Karpas-422 (cell line): ENCODE results near the gene BRSK2. TPM values are rescaled to one million over a fixed set of nuclear protein-coding genes. Genes with fewer than 3 reads are reported as not detected.

Experiments used
- DNase-seq: peaks from one replicate; pipeline ENCODE4 v3.0.0-alpha.2; 2015
- H2AFZ ChIP-seq: fragments of 200-600 bp; sonication (generic); 2 replicates; pipeline ENCODE4 v1.6.1; 2014; ENCODE audit warnings: antibody characterized with exemption, low read length, mixed read lengths
- H3K27ac ChIP-seq: fragments of 200-600 bp; sonication (generic); 2 replicates; pipeline ENCODE4 v1.5.1; 2014; ENCODE audit warnings: mild to moderate bottlenecking, low read length, moderate library complexity
- H3K27me3 ChIP-seq: fragments of 200-600 bp; sonication (generic); 2 replicates; pipeline ENCODE4 v1.6.1; 2014; ENCODE audit warnings: low read length, mixed read lengths
- H3K36me3 ChIP-seq: fragments of 200-600 bp; sonication (generic); 2 replicates; pipeline ENCODE4 v1.6.1; 2014; ENCODE audit warnings: low read length, mixed read lengths; ENCODE audit not compliant: insufficient read depth
- H3K4me1 ChIP-seq: fragments of 200-600 bp; sonication (generic); 2 replicates; pipeline ENCODE4 v1.6.1; 2014; ENCODE audit warnings: mild to moderate bottlenecking, low read length, mixed read lengths
- H3K4me2 ChIP-seq: fragments of 200-600 bp; sonication (generic); 2 replicates; pipeline ENCODE4 v1.6.1; 2014; ENCODE audit warnings: low read length, low read depth, mild to moderate bottlenecking; ENCODE audit not compliant: poor library complexity, severe bottlenecking
- H3K4me3 ChIP-seq: fragments of 200-600 bp; sonication (generic); 2 replicates; pipeline ENCODE4 v1.5.1; 2014; ENCODE audit warnings: mild to moderate bottlenecking, antibody characterized with exemption, low read length, mixed read lengths
- H3K79me2 ChIP-seq: fragments of 200-600 bp; sonication (generic); 2 replicates; pipeline ENCODE4 v1.6.1; 2014; ENCODE audit warnings: mild to moderate bottlenecking, low read length, mixed read lengths
- H3K9ac ChIP-seq: fragments of 200-600 bp; sonication (generic); 2 replicates; pipeline ENCODE4 v1.6.0; 2014; ENCODE audit warnings: low read length
- H3K9me2 ChIP-seq: fragments of 200-600 bp; sonication (generic), shearing (Covaris generic); replicated peaks from 2 replicates; pipeline ENCODE4 v1.6.0; 2014; ENCODE audit warnings: mild to moderate bottlenecking, low read length, moderate library complexity; ENCODE audit not compliant: insufficient read depth
- H3K9me3 ChIP-seq: fragments of 300-700, 200-600 bp; sonication (generic); 2 replicates; pipeline ENCODE4 v1.6.1; 2014; ENCODE audit warnings: low read length, mixed read lengths
- H4K20me1 ChIP-seq: fragments of 200-600 bp; sonication (generic); 2 replicates; pipeline ENCODE4 v1.6.1; 2014; ENCODE audit warnings: mild to moderate bottlenecking, antibody characterized with exemption, low read length, low read depth; ENCODE audit not compliant: insufficient read depth
- total RNA-seq: library from RNA; depleted of rRNA; stranded (reverse); fragments of >200 nt; shearing (Covaris generic); gene quantifications from 2 replicates; pipeline ENCODE4 v1.2.3, GENCODE V29; 2014; ENCODE audit warnings: low replicate concordance

BRSK2 gene
- total RNA-seq, 1 experiment from 2014 or later: not detected

GRCh38 chr11:1497600-1497999 is 107.9 kb downstream of the BRSK2 start:
- peaks cover 47% of the 10 kb centered on the region for H4K20me1 ChIP-seq
- no peaks in the 10 kb centered on the region for H3K9me2 ChIP-seq
- H2AFZ ChIP-seq: no peak overlapping the region
- no peaks in the 10 kb centered on the region for H3K79me2 ChIP-seq
- H3K4me2 ChIP-seq: no peak overlapping the region
- H3K4me3 ChIP-seq: no peak overlapping the region
- H3K9ac ChIP-seq: no peak overlapping the region
- DNase-seq: no peak
- no peaks in the 10 kb centered on the region for H3K27me3 ChIP-seq
- H3K4me1 ChIP-seq: peaks cover 13% of the 10 kb centered on the region
- H3K9me3 ChIP-seq: no peaks in the 10 kb centered on the region
- H3K27ac ChIP-seq: no peak overlapping the region
- H3K36me3 ChIP-seq: no peaks in the 10 kb centered on the region

- Histone ChIP-seq H3K36me3 (no peaks in the 10 kb centered on the region), H4K20me1 (peaks cover 43% of the 10 kb centered on the region), H2AFZ (no peak overlapping the region), H3K27me3 (no peaks in the 10 kb centered on the region), H3K27ac (no peak overlapping the region), H3K9ac (no peak overlapping the region), H3K9me2 (no peaks in the 10 kb centered on the region), H3K79me2 (no peaks in the 10 kb centered on the region), H3K4me3 (no peak overlapping the region), H3K9me3 (no peaks in the 10 kb centered on the region; the same call in 1 of the 2 replicates), H3K4me1 (peaks cover 13% of the 10 kb centered on the region), H3K4me2 (no peak overlapping the region)
- DNase-seq: no peak
These were observed 108.5 kb downstream of the BRSK2 start for GRCh38 chr11:1498262-1498661.

- Histone ChIP-seq H3K9me2 (no peaks in the 10 kb centered on the region), H3K4me1 (peaks cover 2% of the 10 kb centered on the region), H3K27ac (no peak overlapping the region), H3K27me3 (no peaks in the 10 kb centered on the region), H2AFZ (no peak overlapping the region), H3K9ac (no peak overlapping the region), H3K36me3 (no peaks in the 10 kb centered on the region), H4K20me1 (peaks cover 33% of the 10 kb centered on the region), H3K9me3 (peaks cover 2% of the 10 kb centered on the region; the same call in 1 of the 2 replicates), H3K4me2 (no peak overlapping the region), H3K79me2 (0 out of 2 replicates have a peak, but pooled peaks cover 2% of the 10 kb centered on the region), H3K4me3 (no peak overlapping the region)
- no peak for DNase-seq
These were observed 109.6 kb downstream of the BRSK2 start for GRCh38 chr11:1499261-1499890.

DNA sequence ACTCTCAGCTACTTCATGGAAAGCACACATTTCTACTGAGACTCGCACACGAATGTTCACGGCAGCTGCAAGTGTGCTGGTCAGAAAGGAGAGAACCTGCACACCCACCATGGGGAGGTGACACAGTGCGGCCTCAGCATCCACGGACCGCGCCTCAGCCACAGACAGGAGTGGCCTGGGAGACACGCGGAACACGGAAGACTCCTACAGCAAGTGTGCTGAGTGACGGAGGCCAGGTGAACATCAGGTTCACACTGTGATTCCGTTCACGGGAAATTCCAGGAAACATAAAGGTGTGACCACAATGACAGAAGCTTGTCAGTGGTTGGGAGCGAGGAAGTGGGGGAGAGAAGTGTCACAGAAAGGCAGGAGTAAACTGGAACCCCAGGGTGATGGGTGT is 110.2 kb downstream of the BRSK2 start:
- Histone ChIP-seq H3K79me2 (peaks cover 2% of the 10 kb centered on the region; the same call in 1 of the 2 replicates), H3K36me3 (no peaks in the 10 kb centered on the region), H3K4me2 (no peak overlapping the region), H3K9ac (no peak overlapping the region), H3K9me3 (peaks cover 2% of the 10 kb centered on the region; the same call in 1 of the 2 replicates), H3K9me2 (no peaks in the 10 kb centered on the region), H2AFZ (no peak overlapping the region), H3K27me3 (no peaks in the 10 kb centered on the region), H4K20me1 (peaks cover 29% of the 10 kb centered on the region), H3K27ac (no peak overlapping the region), H3K4me1 (no peaks in the 10 kb centered on the region), H3K4me3 (no peak overlapping the region)
- no peak for DNase-seq

- Histone ChIP-seq H3K27ac (no peak overlapping the region), H3K4me1 (no peaks in the 10 kb centered on the region), H3K9me3 (peaks cover 2% of the 10 kb centered on the region; the same call in 1 of the 2 replicates), H3K4me2 (no peak overlapping the region), H3K9me2 (no peaks in the 10 kb centered on the region), H3K79me2 (peaks cover 2% of the 10 kb centered on the region; the same call in 1 of the 2 replicates), H2AFZ (no peak overlapping the region), H3K27me3 (no peaks in the 10 kb centered on the region), H4K20me1 (peaks cover 26% of the 10 kb centered on the region), H3K9ac (no peak overlapping the region), H3K36me3 (no peaks in the 10 kb centered on the region), H3K4me3 (no peak overlapping the region)
- DNase-seq: no peak
These were observed 111.0 kb downstream of the BRSK2 start for GRCh38 chr11:1500466-1501420.

GRCh38 chr11:1501421-1502167 is 111.9 kb downstream of the BRSK2 start:
- Histone ChIP-seq H4K20me1 (peaks cover 17% of the 10 kb centered on the region), H3K9me2 (no peaks in the 10 kb centered on the region), H3K27ac (no peak overlapping the region), H3K36me3 (no peaks in the 10 kb centered on the region), H3K79me2 (peaks cover 2% of the 10 kb centered on the region; the same call in 1 of the 2 replicates), H3K27me3 (no peaks in the 10 kb centered on the region), H3K9me3 (peaks cover 2% of the 10 kb centered on the region; the same call in 1 of the 2 replicates), H3K4me2 (no peak overlapping the region), H2AFZ (no peak overlapping the region), H3K9ac (no peak overlapping the region), H3K4me1 (no peaks in the 10 kb centered on the region), H3K4me3 (no peak overlapping the region)
- DNase-seq: no peak

DNA sequence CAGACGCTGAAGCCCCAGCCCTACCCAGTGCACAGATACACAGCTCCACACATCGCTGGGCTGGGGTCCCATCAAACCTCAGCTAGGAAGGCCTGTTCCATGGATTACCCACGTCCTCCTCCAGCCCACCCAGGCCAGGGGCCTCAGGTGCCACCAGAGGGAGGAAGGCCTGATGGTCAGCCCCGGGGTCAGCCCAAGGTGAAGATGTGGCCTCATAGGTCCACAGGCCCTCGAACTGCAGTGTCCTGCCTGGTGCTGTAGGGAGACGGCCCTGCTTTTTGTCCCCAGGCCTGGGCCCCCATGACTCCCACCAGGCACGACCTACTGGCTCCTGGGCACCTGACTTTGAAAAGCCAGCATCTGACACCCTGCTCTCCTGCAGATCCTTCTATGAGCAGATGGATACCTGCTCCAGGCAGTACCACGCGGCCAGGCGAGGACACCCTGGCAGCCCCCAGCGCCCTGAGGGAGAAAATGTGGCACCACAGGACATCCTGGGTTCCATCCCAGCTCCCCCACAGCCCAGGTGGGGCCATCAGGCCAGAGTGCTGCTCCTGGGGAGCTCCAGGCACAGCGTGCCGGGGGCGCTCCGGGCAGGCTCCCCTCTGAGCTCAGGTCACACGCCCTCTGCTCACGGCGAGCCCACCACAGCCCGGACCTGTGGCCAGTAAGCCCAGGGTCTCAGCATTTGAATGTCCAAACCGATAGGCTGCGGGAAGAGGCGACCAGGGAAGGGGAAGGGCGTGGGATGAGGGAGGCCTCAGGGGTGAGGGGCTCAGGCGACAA is 112.6 kb downstream of the BRSK2 start:
- Histone ChIP-seq H3K27ac (no peak overlapping the region), H3K79me2 (peaks cover 2% of the 10 kb centered on the region; the same call in 1 of the 2 replicates), H4K20me1 (peaks cover 12% of the 10 kb centered on the region; the same call in 1 of the 2 replicates), H3K27me3 (no peaks in the 10 kb centered on the region), H2AFZ (no peak overlapping the region), H3K4me3 (no peak overlapping the region), H3K36me3 (no peaks in the 10 kb centered on the region), H3K9me3 (peaks cover 5% of the 10 kb centered on the region; the same call in 1 of the 2 replicates), H3K4me2 (no peak overlapping the region), H3K9ac (no peak overlapping the region), H3K4me1 (no peaks in the 10 kb centered on the region), H3K9me2 (no peaks in the 10 kb centered on the region)
- DNase-seq: no peak
